Stimulated activated CD4-positive, alpha-beta T cell treated with anti-CD3 and anti-CD28 coated beads, Interleukin-12 subunit alpha, Interleukin-12 subunit beta, amount 100 ng/mL, for 24 hours (primary cell): ENCODE data around the gene SV2C.
A peak's percentile ranks its signal among the peaks of the same experiment; 100 is the strongest.

Experiments
- DNase-seq, 2 experiments: peaks; one replicate each; pipeline ENCODE4 v3.0.0-alpha.2; 2020; ENCODE audit warnings: low read depth in 2 of 2

Gene SV2C

DNA sequence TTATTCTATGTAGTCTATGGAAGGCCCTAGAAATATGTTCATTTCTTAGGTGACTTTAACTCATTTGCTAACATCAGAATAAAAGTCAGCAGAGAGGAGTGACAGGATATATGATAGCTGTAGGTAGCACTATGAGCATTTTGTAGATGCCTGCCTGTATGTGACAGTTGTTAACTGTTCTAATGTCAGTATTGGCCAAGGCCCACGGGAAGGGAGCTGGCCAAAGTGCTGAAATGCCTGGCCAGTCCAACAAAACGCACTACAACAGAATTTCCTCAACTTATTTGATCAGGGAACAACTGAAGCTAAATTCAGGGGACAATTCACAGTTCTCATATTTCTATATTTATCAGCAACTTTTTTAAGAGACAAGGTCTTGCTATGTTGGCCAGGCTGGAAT is 20.8 kb downstream of the SV2C start:
- peak in 1 of 2 experiments; percentile 8 for DNase-seq

DNA sequence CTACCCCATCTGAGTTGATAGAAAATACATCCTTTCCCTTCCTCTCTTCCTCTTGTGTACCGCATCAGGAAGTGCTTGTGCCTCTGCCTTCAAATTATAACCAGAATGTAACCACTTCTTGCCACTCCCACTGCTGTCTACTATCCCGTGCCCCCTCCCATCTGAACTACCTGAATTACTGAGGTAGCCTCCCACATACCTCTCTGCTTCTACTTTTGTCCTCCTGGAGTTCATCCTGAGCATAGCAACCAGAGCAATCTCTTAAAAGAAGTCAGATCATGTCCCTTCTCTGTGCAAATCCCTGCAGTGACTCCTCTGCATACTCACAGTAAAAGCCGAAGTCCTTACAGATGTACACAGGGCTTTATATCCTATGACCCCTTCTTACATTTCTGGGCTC is 23.0 kb downstream of the SV2C start:
- DNase-seq: no peak

DNA sequence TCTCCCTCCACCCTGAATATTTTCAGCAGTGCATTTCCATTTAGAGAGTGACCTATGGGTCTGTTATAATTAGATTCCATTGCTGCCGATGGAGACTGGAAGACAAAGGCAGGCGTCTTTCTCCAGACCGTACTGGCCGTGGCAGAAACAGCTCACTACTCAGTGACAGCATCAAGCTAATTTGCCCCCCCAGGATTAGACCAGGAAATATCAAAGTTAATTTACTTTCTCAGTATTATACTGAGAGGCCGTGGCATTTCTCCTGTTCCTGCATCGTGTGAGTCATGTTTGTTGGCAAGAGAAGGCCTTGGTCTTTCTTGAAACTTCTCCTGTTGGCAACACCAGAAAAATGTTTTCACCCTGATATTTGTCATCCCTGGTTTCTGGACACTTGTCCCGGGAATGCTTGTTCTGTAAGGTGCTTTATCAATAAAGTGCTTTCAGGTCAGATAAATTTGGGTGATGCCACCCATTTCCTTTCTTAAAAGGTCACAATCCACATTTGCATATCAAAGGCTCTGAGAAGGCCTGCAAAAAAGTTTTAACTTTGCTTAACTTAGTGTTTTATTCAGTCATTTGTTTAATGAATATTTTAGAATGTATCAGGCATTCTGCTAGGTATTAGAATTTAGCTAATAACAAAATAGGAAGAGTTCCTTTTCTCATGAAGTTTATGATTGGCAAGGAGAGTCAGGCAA is 28.4 kb downstream of the SV2C start:
- no peak for DNase-seq

DNA sequence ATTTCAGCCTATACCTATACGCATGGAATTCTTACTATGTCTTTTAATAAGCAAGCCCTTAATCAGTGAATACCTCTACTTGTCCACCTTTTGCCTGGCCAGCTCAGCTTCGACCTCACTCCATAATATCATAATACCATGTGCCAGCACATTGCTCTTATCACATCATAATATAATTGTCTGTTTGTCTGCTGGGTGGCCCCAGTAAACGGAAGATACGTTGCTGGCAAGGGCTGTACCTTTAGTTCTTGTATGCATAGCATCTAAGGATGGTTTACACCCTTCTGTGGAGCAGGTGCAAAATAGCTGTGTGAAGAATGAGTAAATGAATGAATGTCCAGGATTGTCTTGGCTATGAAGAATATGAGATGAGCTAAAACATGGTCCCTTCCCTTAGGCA is 29.9 kb downstream of the SV2C start:
- no peak for DNase-seq

DNA sequence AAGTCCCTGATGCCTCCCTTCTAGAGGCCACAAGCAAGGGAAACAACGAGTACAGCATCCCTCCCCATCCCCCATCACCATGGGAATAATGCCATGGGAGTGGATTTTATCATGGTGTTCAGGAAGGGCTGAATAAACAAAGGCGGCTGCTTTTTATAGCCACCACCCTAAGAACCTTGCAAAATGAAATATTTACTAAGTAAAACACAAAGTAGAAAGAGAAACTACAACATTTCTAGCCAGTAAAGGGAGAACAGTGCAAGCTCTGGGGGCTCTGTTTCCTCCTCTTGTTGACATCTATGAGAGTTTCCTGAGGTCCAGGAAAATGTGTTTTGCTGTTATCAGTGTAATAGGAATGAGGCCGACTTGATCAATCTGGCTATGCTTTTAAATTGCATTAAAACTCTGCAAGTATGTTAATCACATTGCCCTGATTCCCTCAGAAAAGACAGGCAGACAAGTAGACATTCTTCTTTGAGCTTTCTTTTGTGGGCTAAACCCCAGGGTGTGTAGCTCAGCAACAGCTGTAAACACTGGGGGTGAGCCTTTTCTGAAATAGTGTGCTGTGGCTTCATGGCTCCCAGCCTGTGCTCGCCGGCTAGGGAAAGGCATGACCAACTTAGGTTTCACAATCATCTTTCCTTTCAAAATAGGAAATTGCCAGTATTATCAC is 31.1 kb downstream of the SV2C start:
- DNase-seq: no peak

DNA sequence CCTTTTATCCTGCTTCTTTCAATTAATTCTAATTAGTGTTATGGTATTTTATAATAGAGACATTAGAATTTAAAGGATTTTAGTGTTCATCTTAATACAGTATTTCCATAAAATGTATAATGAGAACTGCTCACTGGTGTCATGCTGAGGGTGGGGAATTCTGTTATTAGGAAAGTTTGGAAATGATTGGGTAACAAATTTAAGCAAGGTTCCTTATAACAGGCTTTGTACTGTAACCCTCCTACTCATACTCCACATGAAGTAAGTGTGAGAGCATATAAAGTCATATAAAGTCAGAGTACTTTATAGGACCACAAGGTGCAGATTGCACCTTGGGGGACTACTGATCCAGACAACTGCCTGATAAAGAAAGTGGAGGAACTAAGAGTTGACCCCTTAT is 42.2 kb downstream of the SV2C start:
- no peak for DNase-seq

DNA sequence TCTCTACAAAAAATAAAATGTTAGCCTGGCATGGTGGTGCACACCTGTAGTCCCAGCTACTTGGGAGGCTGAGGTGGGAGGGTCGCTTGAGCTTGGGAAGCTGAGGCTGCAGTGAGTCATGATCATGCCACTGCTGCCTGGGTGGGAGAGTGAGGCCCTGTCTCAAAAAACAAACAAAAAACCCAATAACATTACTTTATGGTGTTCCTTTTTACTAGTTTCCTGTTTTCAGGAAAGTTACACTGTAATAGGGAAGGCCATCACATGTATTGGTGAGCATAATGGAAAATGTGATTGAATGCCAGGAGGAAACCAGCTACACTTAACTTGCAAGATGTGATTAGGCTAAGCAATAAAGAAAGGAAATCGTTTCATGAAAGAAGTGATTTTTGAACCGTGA is 42.7 kb downstream of the SV2C start:
- DNase-seq: no peak

DNA sequence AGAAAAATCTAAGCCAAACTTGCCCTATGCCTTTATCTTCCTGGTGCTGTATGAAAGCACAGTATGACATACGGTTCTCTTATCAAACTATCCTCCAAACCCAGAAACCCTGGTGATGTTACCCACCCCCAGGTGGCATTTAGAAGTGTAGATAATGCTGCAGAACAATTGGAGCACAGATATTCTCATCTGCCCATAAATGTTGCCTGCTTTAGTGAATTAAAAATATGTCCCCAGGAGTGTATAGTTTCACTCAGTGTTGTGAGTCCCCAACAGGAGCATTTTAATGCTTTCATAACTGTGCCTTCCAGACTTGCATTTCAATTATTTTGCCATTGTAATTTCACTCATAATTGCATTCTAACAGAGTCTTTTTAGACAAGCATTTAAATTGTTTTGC is 50.8 kb downstream of the SV2C start:
- no peak for DNase-seq

DNA sequence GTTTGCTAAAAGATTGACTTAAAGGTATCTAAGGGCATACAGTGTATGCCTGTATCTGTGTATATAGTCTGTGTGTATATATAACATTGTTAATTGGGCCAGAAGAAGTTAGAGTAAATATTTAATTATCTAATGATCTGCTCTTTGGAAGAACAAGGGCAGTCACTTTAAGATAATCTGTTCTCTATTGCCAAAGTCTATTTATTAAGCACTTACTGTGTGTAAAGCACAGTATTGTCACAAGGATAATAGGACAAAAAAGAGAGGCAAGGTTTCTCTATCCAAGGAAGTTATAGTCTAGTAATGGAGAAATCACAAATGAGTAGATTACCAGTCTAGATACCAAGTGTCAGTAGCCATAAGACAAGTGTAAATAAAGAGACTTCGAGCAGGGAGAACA is 51.5 kb downstream of the SV2C start:
- DNase-seq: no peak

DNA sequence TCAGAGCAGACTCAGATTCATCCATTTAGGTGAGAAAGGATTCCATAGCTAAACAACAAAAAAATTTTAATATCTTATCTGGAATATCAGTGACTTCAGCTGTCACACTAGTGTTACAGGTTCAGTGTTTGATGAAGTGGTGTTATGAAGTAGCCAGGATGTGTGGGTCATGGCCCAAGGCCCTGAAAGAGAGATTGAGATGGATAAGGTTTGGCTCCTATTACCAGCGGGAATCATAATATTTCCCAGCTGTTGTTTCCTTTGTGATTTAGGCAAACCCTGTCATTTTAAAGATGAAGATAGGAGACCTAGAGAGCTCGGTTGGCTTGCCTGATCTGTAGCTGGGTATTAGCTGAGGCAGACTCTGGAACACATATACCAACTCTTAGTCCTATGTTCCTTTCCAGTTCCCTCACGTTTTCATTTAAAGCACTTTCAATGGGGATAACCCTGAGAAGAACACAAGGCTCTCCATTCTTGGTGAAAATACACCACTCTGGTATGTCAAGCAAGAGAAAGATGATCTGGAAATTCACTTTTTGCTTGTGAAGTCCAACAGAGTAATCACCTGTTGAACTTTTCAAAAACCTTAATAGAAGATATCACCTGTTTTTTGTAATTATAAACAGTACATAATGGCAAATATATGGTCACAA is 54.8 kb downstream of the SV2C start:
- no peak for DNase-seq

DNA sequence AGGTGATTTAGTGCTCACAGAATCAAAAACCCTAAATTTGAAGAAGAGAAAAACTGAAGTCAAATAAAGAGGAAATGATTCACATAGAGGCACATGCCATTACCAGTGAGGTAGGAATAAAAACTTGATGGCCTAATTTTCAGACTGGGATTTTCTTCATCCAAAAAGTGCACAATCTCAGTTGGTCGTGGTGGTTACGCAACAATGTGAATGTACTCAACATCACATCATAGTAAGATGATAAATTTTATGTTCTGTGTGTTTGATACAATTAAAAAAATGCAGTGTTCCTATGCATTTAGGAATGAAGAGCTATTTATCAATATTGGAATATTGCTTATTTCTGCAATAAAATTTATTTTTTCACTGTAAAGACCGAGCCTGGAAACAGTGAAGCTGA is 60.7 kb downstream of the SV2C start:
- DNase-seq: no peak

DNA sequence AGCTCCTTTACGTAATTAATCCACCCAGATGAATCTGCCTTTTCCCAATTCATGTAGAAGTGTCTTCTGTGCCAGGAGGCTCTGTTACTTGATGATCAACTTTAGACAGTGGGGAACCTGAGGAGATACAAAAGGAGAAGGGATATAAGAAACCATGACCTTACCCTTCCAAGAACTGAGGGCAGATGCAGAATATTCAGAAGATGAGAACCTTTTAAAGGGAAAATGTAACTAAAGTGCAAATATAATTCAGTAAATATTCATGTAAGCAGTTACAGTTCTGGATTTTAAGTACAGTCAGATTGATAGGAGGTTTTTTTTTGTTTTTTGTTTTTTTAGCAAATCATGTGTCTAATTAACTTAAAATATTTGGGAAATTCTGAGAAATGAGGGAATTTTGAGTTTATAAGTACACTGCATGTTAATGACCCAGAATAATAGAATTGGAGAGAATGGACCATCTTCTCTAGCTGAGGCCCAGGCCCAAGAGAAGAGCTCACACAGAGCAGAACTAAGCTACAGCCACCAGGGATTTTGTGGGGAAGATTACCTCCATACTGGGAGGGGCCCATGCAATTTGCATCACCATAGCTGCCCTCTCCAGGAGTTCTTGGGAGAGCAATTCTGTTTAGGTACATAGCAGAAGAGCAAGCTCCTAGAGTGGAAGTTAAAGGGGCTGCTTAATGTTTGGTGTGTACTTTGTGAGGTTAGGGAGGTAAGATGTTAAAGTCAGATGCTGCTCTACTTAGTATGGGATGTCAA is 61.5 kb downstream of the SV2C start:
- no peak for DNase-seq

DNA sequence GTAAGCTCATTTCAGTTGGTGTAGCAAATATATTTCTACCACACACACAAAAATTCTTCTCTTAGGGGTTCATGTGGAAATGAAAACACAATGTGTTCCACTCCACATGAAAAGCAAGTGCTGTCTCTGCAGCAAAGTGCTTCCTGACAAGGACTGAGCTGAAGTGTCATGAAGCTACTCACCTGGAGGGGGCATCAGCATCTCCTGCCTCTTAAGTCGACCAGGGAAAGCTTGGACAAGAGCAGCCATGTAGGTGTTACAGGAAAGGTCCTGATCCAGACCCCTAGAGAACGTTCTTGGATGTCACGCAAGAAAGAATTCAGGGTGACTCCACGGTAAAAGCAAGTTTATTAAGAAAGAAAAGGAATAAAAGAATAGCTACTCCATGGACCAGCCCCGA is 62.8 kb downstream of the SV2C start:
- DNase-seq: no peak

DNA sequence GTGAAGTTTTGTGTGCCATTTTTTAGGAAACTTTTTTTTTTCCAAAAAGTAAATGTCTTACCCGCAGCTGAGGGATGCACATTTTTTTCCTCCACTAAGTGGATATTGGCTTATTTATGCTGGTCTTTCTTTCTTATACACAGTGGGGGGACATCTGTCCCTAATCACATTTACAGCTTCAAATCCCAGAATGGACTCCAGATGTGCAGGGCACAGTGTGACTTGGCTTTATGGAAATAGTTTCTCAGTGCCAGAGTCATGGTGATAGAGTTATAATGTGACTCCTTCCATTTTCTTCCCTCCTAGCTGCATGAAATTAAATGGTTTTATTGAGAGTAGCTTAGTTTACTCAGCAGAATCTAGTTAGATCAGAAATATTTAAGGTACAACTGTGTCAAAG is 66.5 kb downstream of the SV2C start:
- DNase-seq: no peak

DNA sequence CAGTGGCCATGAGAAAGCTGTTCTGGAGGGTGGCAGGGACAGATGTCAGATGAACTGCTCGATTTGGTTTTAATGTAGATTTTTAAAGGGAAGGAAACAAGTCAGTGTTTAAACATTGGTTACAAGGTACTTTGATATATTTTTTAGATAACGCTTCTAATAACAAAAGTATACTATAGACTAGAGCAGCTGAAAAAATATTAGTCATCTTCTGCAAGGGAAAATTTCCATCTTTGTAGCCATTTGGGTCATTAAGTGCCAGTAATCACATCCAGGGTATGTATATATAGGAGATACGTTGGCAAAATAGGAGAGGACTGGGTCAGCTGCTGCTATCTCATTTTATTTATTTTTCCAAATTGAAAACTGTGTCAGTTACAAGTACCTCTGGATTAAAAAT is 69.0 kb downstream of the SV2C start:
- DNase-seq: no peak

DNA sequence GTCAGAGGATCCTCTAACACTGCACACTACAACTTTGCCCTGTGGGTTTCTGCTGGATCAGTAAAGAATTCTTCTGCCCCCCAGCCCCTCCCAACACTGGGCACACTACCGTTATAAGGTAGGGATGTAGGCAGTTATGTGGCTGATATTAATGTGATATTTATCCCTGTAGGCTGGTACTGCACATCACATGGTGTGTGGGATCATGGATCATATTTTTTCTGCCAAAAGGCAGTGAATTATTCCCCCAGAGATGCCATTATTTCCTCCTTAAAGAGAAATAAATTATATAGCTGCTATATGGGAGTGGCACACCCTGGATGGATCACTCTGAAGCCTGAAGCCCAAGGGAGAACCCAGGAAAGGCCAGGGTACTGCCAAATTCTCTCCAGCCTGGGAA is 69.5 kb downstream of the SV2C start:
- no peak for DNase-seq

DNA sequence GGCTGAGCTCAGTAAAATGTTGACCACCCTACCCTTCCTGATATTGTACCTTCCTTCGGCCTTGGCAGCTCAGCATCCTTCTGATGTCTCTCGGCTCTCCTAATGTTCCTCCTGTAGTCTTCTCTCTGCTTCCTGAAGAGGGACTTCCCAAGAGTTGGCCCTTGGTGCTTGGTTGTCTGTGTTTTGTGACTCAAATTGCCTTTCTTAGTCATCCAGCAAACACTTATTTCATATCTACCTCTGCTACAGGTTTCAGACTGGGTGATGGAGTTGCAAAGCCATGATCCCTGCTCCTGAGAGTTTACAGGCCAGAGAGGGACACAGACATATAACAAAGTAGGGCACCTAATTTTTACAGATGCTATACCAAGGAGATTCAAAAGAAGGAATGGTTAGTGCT is 70.1 kb downstream of the SV2C start:
- DNase-seq: no peak

DNA sequence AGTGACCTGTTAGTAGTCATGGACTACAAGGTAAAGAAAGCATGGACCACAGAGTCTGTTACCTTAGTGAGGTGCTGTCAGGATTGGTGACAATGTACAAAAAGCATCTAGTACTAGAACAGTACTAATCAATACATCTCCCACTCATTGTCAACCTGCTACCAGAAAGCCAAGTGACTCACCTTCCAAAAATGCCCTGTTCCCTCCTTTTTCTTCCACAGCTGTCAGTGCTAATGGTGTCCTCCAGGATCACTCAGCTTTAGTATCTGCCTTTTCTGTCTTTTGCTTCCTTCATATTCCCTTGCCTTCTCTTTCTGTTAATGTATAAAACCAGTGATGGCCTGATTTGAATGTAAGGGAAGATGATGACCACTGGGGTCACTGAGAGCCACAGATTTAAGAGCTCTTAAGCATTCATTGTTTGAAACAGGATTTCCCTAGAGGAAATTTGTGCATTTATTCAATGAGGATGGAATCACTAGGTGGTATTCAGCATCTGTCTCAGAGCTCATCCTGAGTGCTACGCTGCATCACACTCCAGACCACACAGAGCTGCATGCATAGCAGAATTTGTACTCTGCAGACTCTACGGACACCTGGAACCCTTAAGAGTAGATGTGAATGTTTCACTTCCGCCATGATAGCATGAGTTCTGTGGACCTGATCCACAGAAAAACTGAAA is 71.0 kb downstream of the SV2C start:
- DNase-seq: no peak

DNA sequence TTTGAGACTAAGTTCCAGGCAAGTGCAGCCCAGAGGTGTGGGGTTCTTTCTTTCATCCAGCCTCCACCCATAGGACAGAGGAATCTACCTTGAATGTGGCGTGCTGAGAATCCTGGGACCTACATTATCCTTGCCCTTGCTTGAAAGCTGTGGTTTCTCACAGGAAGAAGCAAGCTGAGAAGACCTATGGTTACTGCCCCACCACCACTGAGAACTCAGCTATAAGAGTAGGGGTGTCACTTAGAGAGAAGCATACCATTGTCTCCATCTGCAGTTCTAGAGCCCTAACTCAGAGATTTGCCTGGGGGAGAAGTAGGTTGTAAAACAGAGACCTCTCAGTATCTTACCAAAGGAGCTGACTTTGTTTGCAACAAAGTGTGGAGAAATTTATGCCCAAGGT is 72.4 kb downstream of the SV2C start:
- no peak for DNase-seq

DNA sequence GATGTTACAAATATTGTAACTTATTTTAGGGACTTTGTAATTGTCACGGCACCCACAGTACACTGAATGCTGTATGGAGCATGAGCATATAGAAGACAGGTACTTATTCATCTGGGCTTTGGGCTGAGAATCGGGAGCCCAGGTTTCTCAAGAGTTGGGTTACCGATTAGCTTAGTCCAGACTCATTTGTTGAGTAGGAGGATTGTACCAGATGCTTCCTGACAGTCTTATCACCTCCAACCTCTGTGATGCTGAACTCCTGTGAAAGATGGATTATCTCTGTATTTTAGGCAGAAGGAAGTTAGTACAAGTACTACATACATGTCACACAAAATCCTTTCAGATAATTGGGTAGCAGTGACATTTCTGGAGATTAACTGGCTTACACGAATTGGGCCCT is 79.2 kb downstream of the SV2C start:
- no peak for DNase-seq

DNA sequence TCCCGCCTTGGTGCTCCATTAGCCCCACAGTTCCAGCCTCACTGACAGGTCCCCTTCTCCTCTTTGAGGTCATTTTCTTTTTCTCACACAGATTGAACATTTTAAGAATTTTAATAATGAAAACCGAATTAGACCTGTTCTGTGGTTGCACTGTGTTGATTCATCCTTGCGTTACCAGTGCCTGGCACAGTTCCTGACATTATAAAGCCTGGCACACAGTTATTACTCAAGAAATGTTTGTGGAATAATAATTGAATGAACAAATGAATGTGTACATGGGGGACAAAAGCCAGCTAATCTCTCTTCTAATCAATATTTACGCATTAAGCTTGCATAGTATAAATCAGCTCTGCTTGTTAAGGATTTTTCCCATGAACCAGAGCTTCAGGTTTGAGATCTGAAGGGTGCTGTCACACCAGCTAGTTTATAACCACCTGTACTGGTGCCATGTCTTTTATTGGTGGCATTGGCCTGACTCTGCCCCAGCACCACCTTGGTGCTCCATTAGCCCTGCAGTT is 80.0 kb downstream of the SV2C start:
- no peak for DNase-seq

DNA sequence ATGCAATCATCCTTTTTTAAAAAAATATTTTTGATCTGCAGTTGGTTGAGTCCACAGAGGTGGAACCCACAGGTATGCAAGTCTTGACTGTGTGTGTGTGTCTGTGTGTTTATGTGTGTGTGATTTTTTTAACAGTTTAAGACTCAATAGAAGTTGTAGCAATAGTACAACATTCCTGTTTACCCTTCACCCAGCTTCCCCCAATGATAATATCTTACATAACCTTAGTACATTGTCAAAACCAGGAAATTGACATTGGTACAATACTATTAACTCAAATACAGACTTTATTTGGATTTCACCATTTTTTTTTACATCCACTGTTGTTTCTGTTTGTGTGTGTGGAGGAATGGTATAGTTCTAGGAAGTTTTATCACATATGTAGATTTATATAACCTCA is 81.8 kb downstream of the SV2C start:
- no peak for DNase-seq
